ENCODE data around the gene ITGB3.

The ITGB3 gene

GRCh38 chr17:47277921-47278320 is 24.3 kb downstream of the ITGB3 start:
- DNase-seq, result no peak

GRCh38 chr17:47278561-47278960 is 24.9 kb downstream of the ITGB3 start:
- DNase-seq, result no peak

GRCh38 chr17:47279062-47279801 is 25.6 kb downstream of the ITGB3 start:
- DNase-seq, result peak; percentile 20 to 62

GRCh38 chr17:47280072-47280811 is 26.6 kb downstream of the ITGB3 start:
- DNase-seq, result no peak

GRCh38 chr17:47281216-47281615 is 27.6 kb downstream of the ITGB3 start:
- no peak for DNase-seq

GRCh38 chr17:47285003-47285402 is 31.4 kb downstream of the ITGB3 start:
- DNase-seq, result no peak

- DNase-seq, result peak in 1 of 2 donors; percentile 53
Measured at GRCh38 chr17:47286198-47286914, 32.7 kb downstream of the ITGB3 start.

GRCh38 chr17:47287068-47287467 is 33.4 kb downstream of the ITGB3 start:
- DNase-seq, result no peak

GRCh38 chr17:47287639-47288038 is 34.0 kb downstream of the ITGB3 start:
- no peak for DNase-seq

- no peak for DNase-seq
Measured at GRCh38 chr17:47288531-47289116, 35.0 kb downstream of the ITGB3 start.

- no peak for DNase-seq
Measured at GRCh38 chr17:47289302-47289701, 35.7 kb downstream of the ITGB3 start.

GRCh38 chr17:47290870-47291241 is 37.2 kb downstream of the ITGB3 start:
- DNase-seq, result no peak

GRCh38 chr17:47291242-47291873 is 37.7 kb downstream of the ITGB3 start:
- no peak for DNase-seq

- DNase-seq, result no peak
Measured at GRCh38 chr17:47292206-47292605, 38.6 kb downstream of the ITGB3 start.

- no peak for DNase-seq
Measured at GRCh38 chr17:47295037-47295873, 41.6 kb downstream of the ITGB3 start.

- DNase-seq, result no peak
Measured at GRCh38 chr17:47295874-47296255, 42.2 kb downstream of the ITGB3 start.

- no peak for DNase-seq
Measured at GRCh38 chr17:47297661-47298400, 44.2 kb downstream of the ITGB3 start.

- DNase-seq, result no peak
Measured at GRCh38 chr17:47298712-47299111, 45.1 kb downstream of the ITGB3 start.

- DNase-seq, result no peak
Measured at GRCh38 chr17:47299239-47299910, 45.7 kb downstream of the ITGB3 start.

GRCh38 chr17:47300718-47301117 is 47.1 kb downstream of the ITGB3 start:
- no peak for DNase-seq

GRCh38 chr17:47301161-47301560 is 47.5 kb downstream of the ITGB3 start:
- no peak for DNase-seq

Measured in CD4-positive, alpha-beta T cell treated with Interleukin-4 for 1 hour (primary cell).